IPS-NIHi7 (cell line): ENCODE measurements around the gene C1orf115.
"Not testable (repeated sequence)": the region's sequence is repeated elsewhere in the genome, so short reads cannot be mapped to it uniquely, and the experiment has no call there.

Source experiments
- DNase-seq: peaks from one replicate; pipeline ENCODE4 v3.0.0; 2012; ENCODE audit warnings: mixed read lengths; ENCODE audit errors: extremely low spot score

Gene C1orf115

DNA sequence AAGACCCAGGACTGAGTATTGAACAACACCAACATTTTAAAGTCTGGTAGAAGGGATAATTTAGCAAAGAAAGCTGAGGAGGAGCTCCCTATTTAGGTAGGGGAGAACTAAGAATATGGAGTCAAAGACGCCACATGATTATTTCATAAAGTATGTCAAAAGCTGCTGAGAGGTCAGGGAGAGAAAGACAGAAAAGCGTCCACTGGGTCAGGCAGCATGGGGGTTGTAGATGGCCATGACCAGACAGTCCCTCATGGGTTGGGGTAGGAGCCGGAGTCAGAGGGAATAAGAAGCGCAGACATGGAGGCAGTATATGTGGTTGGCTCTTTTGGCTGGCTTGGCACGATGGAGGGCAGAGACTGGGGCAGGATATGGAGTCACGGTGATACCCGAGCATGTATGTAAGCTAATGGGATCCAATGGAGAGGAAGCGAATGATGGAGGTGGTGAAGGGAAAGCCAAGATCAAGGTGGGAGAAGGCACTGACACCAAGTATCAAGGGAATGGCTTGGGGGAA lies 4.8 kb downstream of the C1orf115 start:
- DNase-seq: no peak

DNA sequence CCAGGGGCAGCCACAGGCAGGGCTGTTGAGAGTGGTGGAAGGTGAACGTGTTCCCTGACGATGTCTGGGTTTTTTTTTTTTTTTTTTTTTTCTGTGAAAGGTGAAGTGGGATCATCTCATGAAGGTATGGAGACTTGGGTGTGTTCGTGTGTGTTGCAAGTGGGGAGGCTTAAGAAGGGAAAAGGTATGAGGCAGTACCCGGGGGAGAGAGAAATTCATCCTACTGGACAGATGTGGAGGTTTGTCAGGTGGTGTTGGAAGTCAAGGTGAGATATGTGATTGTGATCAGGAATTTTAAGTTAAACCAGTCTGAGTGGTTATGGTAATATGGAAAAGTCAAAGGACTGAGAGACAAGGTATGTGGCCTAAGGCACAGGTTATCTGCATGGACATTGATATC lies 5.3 kb downstream of the C1orf115 start:
- DNase-seq: no peak

DNA sequence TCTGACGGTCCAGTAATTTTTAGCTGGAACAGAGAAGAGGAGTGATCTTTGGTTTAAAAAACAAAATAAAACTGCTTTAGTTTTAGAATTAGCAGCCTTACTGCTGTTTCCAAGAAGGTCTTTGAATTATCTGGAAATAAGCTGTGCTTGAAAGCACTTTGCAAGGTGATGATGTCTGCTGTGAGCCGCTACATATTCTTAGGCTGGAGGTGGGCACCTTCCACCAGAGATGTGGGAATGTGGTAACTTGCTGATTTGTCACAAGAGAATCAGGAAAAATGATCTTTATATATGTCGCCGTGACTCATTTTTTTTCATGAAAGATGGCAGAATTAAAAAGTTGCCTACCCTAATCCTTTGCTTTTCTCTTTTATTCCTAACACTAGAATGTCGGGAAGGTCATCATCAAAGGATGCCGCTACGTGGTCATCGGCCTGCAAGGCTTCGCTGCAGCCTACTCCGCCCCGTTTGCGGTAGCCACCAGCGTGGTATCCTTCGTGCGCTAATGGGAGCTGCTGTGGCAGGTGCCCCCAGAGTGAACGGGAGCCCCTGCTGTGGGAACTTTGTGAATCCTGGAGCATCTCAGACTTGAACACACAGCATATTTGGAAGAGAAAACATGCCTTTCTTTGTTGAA lies 6.2 kb downstream of the C1orf115 start:
- no peak for DNase-seq

DNA sequence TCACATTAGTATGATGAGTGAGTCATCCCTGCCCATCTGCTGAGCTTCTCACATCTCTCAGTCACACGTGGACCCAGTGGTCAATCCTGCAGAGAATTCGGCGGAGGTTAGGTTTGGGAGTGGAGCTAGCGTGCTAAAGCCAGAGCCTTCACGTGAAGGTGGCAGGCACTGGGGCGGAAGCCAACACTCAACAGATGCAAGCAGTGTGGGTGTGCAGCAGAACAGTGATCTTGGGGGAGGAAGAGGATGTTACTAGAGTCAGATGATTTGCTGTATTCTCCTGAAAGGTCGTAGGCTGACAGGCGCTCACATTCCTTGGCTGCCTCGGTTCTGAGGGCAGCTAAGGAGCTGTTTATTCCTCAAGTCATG lies 6.7 kb downstream of the C1orf115 start:
- DNase-seq: no peak

DNA sequence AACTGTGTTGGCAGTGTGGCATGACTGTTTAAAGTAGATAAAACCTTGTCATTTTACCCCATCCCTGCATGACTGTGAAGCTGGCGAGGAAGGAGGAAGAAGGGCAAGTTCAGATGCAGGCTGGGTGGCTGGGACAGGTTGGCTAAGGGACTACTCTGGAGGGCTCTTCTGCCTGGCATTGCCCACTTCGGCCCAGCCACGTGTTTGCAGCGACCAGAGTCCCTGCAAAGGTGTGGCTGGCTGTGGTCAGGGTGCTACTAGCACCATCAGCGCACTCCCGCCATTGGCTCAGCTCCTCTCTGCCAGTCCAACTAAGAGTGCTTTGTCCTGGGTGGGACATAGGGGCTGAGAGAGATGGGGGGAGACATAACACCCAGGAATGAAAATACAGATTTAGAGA lies 7.2 kb downstream of the C1orf115 start:
- DNase-seq: no peak

DNA sequence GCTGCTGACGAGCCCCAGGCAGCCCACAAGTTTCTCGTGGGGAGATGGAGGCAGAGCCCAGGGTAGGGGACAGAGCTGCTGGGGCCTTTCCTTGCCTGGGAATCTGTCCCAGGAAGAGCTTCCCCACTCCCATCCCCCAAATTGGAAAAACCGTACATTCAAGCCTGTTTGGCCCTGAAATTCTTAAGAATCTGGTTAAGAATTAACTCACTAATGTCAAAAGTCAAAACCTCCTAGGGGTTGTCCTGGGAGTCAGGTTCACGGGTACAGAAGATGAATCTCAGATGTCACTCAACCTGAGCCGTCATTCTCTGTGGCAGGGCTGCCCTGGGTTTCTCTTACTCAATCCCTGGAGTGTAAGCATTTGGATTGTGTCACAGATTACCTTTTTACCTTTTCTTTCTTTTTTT lies 8.4 kb downstream of the C1orf115 start:
- no peak for DNase-seq

DNA sequence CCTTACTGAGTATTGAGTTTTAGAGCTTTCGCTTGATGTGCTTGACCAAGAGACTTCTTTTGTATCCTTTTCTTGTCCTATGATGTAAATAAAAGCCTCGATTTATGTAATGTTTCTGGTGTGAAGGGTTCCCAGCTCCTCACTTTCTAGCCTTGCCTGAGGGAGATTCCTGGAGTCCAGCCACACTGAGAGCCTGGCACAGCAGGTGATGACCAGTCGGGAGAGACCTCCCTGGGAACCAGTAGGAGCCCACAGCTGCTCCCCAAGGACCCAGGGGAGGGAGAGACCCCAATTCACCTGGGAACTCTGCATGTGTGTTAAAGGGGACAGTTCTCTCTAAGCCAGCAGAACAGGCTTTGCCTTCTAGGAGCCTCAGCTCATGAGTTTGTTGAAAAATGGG lies 8.9 kb downstream of the C1orf115 start:
- no peak for DNase-seq

DNA sequence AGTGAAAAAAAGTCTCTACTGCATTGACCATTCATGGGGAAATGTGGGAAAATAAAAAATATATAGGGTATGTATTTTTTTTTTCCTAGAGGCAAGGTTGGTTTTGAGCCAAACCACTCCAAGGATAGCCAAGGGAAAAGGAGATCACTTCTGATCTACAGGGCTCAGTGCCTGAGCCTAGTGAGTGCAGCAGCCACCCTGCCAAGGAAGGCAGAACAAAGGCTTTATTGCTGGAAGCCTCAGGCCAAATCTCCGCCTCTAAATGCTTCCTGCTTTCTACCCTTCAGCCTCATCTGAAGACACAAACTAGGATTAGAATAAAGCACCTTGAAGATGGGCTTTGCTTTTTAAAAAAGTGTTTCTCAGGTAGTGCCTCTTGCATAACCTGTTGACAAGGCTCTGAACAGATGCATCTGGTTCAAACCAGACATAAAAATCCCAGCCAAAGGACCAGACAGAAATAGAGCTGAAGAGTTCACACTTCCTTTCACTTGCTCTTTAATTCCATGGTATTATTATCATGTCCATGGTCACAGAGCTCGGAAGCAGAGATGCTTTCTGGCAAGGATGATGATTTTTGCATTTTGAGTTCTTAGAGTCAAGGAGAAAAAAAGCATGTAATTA lies 10.5 kb downstream of the C1orf115 start:
- DNase-seq: peak; percentile 63

DNA sequence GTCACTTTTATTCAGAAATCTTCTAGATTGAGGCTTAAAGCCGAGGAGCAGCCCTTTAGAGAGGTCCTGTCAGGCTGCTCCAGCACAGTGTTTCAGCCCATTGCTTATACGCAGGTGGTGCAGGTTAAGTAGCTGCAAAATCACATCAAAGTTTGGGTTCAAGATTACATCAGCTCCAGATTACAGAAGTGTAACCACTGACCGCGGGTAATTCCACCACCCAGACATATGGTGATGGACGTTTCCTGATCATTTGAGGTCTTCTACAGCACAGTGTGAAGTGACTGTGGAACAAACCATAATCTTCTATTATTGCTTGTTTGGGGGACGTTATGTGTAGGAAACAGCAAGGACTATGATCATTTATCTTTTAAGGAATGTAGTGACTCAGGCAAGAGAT lies 11.8 kb downstream of the C1orf115 start:
- no peak for DNase-seq

DNA sequence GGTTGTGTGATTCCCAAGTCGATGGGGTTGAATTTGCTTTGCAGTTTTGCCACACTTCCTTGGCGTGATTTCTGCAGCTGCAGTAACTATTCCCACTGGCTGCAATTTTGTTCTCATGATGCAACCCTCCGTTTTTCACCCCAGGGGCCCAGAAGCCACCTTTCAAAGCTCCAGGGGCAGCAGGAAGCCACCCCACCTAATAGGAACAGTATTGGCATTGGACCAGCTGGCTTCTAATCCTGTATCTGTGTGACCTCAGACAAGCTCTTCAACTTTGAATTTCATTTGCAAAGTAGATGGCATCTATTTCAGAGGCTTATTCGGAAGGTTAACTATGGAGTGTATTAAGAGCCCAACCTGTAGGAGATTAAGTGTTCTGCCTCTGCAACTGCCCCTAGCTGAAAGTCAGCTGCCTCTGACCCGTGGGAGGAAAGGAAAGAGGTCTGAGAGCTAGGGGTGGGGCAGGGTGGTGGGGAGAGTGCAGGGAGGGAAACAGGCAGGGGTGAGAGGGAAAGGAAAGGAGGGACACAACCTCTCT lies 12.6 kb downstream of the C1orf115 start:
- no peak for DNase-seq

DNA sequence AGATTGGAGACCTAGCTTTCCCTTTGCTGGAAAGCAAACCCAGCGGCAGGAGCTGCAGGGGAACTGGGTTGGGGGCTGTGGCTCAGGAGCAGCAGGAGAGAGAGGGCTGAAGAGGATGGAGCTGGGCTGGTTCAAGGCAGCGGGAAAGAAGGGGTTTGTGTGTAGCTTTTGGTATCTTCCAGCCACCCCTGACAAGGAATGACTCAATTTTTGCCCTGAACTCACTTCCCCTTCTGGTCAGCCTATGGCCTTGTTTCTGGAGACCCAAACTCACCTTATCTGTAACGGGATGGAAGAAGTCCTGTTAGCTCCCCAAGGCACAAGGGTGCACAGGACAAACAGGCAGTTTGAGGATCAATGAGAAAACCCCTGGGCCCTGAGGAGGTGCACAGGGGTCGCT lies 13.1 kb downstream of the C1orf115 start:
- no peak for DNase-seq

DNA sequence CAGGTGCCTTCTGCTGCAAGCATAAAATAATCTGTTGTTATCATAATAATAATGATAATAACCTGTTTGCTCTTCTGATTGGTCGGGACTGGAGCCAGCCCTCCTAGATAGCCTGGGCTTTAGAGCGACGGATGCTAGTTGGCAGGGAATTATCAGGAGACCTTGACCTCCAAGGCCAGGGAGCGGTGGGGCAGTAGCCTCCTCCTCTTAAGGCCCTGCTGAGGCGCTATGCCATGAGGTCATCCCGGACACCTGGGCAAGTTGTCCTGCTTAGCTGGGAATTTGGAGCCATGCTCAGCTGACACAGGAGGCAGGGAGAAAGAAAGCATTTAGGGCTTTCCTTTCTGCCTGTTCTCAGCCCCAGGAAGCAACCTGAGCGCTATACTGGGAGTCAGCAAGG lies 15.6 kb downstream of the C1orf115 start:
- DNase-seq: no peak

DNA sequence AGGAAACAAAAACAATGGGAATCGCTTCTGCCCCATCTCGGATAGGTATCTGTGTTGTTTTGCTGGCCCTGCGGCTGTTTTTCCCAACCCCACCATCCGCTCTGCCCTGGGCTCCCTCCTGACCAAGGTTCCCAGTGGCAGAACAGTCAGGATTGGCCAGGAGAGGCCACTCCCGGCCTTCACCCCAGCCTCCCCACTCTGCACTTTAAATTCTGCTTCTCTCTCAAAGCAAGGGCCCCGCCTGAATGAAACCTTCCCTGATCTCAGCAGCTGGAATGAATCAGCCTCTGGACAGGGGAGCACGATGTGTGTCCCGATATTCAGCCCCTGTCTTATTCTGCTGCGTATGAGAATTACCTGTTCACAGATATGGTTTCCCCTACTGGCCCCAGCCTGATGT lies 16.3 kb downstream of the C1orf115 start:
- no peak for DNase-seq

DNA sequence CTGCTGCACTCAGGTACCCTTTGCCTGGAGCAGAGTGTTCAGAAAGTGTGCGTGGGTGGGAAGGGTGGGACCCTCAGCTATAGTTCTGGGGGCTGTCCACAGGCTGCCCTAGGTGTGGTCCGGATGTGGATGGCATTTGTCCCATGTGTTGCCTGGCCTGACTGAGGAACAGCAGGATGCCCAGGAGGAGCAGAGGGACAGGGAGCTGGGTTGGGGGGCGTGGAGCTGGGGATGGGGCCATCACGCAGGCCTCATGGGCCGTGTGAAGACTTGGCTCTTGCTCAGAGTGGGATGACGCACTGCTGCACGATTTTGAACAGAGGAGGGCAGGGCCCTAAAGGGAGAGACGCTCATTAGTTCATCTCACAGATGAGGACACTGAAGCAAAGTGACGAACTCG lies 17.0 kb downstream of the C1orf115 start:
- no peak for DNase-seq

DNA sequence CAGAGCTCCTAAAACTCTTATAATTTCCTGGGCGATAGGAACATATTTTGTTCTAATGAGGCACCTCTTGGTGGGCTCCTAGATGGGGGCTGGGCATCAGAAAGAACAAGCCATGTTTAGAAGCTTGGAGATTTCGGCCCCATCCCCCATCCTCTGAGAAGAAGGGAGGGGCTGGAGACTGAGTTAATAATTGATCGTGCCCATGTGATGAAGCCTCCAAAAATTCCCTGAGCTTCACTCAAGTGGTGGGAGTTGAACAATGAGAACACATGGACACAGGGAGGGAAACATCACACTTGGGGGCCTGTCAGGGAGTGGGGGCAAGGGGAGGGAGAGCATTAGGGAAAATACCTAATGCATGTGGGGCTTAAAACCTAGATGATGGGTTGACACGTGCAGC lies 18.1 kb downstream of the C1orf115 start:
- DNase-seq: no peak

DNA sequence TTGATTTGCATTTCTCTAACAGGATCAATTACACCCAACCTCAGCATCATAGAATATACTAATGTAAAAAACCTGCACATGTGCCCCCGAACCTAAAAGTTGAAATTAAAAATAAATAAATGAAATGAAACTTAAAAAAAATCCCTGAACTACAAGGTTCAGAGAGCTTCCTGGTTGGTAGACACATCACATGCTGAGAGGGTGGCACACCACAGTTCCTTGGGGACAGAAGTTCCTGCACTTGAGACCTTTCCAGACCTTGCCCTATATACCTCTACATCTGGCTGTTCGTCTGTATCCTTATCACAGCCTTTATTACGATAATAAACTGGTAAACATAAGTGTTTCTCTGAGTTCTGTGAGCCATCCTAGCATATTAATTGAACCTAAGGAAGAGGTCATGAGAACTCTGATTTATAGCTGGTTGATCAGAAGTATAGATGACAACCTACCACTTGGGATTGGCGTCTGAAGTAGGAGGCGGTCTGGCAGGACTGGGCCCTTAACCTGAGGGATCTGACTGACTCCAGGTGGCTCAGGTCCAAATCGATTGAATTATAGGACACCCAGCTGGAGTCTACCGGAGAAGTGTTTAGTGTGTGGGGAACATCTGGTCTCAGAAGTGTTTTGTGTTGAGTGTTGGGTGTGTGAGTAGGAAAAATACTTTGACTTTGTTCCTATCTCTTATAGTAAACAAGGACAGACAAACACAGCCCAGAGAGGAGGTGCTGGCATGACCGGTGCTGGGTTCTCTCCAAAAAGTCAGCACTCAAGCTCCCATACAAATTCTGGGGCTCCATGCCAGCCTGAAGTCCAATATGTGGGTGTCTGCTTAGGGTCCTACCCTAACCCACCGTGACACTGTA lies 19.0 kb downstream of the C1orf115 start:
- no peak for DNase-seq

DNA sequence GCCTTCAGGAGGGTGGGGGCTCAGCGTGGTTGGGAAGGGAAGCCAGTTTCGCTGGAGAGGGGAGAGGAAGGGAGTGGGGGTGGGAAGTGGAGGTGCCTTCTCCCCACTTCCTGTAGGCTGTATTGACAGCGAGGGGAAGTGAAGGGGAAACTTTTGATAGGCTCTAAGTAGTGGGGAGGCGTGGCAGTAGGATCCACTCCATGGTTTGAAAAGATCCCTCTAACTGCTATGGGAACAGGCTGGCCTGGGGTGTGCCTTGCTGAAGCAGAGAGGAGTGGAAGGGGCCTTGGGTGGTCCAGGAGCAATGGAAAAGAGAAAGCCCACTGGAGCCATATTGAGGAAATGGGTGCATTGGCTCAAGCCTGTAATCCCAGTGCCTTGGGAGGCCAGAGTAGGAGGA lies 20.2 kb downstream of the C1orf115 start:
- DNase-seq: no peak

DNA sequence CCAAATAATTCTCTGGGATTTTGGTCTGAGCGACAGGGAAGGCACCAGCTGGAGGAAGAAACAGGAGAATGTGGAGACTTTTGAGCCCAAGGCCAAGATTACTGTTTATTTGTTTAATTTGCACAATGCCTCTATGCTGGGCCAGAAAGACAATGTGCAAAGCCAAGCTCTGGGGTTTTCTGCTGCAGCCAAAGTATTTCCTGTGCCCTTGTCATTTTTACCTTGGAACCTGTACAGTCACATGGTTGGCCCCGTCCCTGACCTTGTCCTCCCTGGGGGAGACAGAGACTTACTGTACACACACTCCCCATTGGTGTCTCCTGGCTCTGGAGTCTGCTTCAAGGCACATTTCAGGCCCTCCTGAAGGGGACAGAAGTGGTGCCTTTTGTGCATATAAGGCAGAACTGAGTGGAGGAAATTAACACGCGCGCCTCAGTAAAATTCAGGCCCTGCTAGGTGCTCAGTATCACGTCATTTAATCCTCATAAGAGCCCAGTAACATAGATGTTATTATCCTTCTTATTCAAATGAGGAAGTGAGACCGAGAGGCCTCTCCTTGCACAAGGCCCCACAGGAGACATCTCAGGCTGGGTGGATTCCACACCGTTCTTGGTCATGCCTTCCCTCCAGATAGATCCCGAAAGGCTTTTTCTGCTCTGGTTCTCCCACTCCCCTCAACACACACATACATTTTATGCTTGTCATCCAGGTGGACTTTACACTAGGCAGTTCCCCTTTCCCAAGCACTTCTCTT lies 21.1 kb downstream of the C1orf115 start:
- no peak for DNase-seq

DNA sequence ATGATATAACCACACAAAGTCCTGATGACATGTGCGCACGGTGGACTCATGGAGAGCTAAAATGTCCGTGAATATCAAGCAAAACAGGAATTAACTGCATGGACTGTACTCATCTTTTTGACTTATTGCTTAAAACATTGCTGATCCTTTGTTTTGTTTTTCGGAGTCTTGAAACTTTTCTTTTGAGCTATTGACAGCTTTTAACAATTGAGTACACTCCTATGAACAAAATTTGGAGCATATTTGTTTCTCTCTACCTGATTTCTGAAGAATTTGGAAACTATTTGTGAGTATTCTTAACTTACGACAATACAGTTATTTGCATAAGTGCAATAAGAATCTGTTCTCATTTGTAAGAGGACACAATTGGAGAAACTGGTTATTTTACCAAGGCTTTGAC lies 25.8 kb downstream of the C1orf115 start:
- not testable (repeated sequence) for DNase-seq

DNA sequence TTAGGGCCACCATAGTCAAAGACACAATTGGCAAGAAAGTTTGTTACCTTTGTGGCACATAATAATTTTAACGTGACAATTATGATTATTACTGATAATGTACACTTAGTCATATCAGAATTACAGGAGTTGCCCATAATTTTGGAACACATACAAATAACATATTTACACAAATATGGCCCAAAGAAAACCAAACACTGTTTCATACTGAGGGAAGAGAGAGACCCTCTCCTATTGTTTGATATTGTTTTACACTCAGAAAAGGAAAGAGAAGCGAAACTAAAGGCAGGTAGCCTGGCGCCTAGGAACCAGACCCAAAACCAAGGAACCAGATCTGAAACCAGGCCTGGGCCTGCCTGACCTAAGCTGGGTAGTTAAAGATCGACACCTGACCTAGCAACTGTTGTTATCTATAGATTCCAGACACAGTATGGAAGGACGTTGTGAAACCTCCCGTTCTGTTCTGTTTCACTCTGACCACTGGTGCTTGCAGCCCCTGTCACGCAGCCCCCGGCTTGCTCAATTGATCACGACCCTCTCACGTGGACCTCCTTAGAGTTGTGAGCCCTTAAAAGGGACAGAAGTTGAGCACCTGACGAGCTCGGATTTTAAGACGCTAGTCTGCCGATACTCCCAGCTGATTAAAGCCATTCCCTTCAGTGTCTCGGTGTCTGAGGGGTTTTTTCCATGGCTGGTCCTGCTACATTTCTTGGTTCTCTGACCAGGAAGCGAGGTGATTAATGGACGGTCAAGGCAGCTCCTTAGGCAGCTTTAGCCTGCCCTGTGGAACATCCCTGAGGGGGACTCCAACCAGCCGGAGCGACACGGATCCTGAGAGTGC lies 27.9 kb downstream of the C1orf115 start:
- DNase-seq: no peak

DNA sequence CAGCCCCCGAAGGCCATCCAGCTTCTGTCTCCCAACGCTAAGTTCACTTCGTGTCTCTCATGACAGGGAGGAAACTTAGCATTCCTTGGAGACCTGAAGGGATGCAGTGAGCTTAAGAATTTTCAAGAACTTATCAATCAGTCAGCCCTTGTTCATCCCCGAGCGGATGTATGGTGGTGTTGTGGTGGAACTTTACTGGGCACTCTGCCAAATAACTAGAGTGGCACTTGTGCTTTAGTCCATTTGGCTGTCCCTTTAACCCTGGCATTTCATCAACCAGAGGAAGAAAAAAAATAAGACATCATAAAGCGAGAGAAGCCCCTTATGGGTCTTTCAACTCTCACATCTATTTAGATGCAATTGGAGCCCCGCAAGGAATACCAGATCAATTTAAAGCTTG lies 31.1 kb downstream of the C1orf115 start:
- DNase-seq: not testable (repeated sequence)
